Sigmoid colon (tissue), 7 donors: ENCODE data around the gene TBC1D10A. TPM values are rescaled to one million over a fixed set of nuclear protein-coding genes. Genes with fewer than 3 reads are reported as not detected.
A peak's percentile ranks its signal among the peaks of the same experiment; 100 is the strongest.

Source experiments
- DNase-seq: peaks from one replicate; pipeline ENCODE4 v3.0.0-alpha.2; 2019
- H3K27ac ChIP-seq, 4 donors: fragments of 200-600 bp; sonication (generic); one replicate each; pipeline ENCODE4 v1.5.1; 2016 to 2019; ENCODE audit warnings: mild to moderate bottlenecking in 1 of 4
- H3K27me3 ChIP-seq, 3 donors: fragments of 200-600 bp; sonication (generic); one replicate each; pipeline ENCODE4 v1.5.1; 2019; ENCODE audit warnings: mild to moderate bottlenecking in 1 of 3
- H3K36me3 ChIP-seq, 4 donors: fragments of 200-600 bp; sonication (generic); one replicate each; pipeline ENCODE4 v1.5.1; 2016 to 2019
- H3K4me1 ChIP-seq, 4 donors: fragments of 200-600 bp; sonication (generic); one replicate each; pipeline ENCODE4 v1.5.1; 2017 to 2019
- H3K4me3 ChIP-seq, 4 donors: fragments of 200-600 bp; sonication (generic); one replicate each; pipeline ENCODE4 v1.5.1; 2017 to 2019; ENCODE audit warnings: mild to moderate bottlenecking in 2 of 4, moderate library complexity in 1 of 4
- H3K9me3 ChIP-seq, 4 donors: fragments of 200-600 bp in 3 of 4; sonication (generic) in 3 of 4; one replicate each; pipeline versions ENCODE4 v1.5.1 to v1.6.1; 2013 to 2019
- EP300 ChIP-seq, 4 donors: sonication (generic); formaldehyde crosslinking; IDR thresholded peaks; one replicate each; pipeline ENCODE4 v1.6.1; 2017; ENCODE audit warnings: antibody characterized with exemption in 4 of 4
- POLR2A ChIP-seq, 2 donors: fragments of 450-650 bp; IDR thresholded peaks; one replicate each; pipeline ENCODE4 v1.6.1; 2016; ENCODE audit warnings: antibody characterized with exemption in 2 of 2, mild to moderate bottlenecking in 2 of 2, moderate library complexity in 2 of 2
- POLR2AphosphoS5 ChIP-seq, 4 donors: sonication (generic); formaldehyde crosslinking; IDR thresholded peaks; one replicate each; pipeline ENCODE4 v1.6.1; 2017; ENCODE audit warnings: antibody characterized with exemption in 4 of 4
- WGBS, 2 donors: extraction: QIAGEN DNeasy Blood & Tissue Kit; methylation state at CpG; one replicate each; pipeline ENCODE4 v1.1.7; 2013; 5-methylcytosine and 5-hydroxymethylcytosine counted together
- intact Hi-C: fragments of 100-400 bp; cut with DNase I; formaldehyde crosslinking; loops from one replicate; pipeline ENCODE4 v1.15.1; 2023
- polyA plus RNA-seq, 3 donors: library from polyadenylated mRNA; stranded (reverse); fragments of 200-250 nt; gene quantifications; one replicate each; pipeline ENCODE4 v1.2.3, GENCODE V29; 2013
- total RNA-seq, 4 donors: library from RNA; depleted of rRNA; stranded (reverse); fragments of >200 nt; gene quantifications; one replicate each; pipeline ENCODE4 v1.1.0, GENCODE V29; 2016
- TF ChIP-seq, protein P1 (sequence below), 4 experiments: fragments of 450-650 bp in 3 of 4; fragments of 200-600 bp in 1 of 4; IDR thresholded peaks; one replicate each; pipeline ENCODE4 v1.5.1; 2016 to 2019; ENCODE audit warnings: antibody characterized with exemption in 4 of 4, mild to moderate bottlenecking in 3 of 4, moderate library complexity in 2 of 4
- donor health status: healthy with polysubstance abuse.
- donor health status: Bipolar disorder and iron deficiency.
- donor health status: healthy.

The TBC1D10A gene
- total and polyA plus RNA-seq, 7 donors, result 12.5 to 35.4 (median 29.1) TPM

- peak overlapping the region in 2 of 4 donors; percentile 9 to 29 for H3K27ac ChIP-seq
- H3K4me1 ChIP-seq, result peaks cover 0 to 18% (median 15%) of the 10 kb centered on the region in 4 donors
- WGBS, 2 donors, result 37 to 55% methylated on average over 15 of the region's 15 CpGs
- DNase-seq, result no peak
- intact Hi-C loops, result loop anchor here (5.0 kb wide), 1 partner anchor 48 kb away; no protein-coding TSS in a partner anchor
- no peaks in the 10 kb centered on the region for H3K36me3 ChIP-seq
- TF ChIP-seq POLR2A (IDR thresholded peaks at IDR 0.05), result no peak
- no peak for TF ChIP-seq EP300 (IDR thresholded peaks at IDR 0.05)
- TF ChIP-seq POLR2AphosphoS5 (IDR thresholded peaks at IDR 0.05), result no peak
- TF ChIP-seq, protein P1, sequence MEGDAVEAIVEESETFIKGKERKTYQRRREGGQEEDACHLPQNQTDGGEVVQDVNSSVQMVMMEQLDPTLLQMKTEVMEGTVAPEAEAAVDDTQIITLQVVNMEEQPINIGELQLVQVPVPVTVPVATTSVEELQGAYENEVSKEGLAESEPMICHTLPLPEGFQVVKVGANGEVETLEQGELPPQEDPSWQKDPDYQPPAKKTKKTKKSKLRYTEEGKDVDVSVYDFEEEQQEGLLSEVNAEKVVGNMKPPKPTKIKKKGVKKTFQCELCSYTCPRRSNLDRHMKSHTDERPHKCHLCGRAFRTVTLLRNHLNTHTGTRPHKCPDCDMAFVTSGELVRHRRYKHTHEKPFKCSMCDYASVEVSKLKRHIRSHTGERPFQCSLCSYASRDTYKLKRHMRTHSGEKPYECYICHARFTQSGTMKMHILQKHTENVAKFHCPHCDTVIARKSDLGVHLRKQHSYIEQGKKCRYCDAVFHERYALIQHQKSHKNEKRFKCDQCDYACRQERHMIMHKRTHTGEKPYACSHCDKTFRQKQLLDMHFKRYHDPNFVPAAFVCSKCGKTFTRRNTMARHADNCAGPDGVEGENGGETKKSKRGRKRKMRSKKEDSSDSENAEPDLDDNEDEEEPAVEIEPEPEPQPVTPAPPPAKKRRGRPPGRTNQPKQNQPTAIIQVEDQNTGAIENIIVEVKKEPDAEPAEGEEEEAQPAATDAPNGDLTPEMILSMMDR (IDR thresholded peaks at IDR 0.05), result no peak
- H3K4me3 ChIP-seq, result peak overlapping the region in 3 of 4 donors; percentile 40 to 50 (median 47)
- peaks cover 5 to 54% (median 24%) of the 10 kb centered on the region in 3 donors for H3K27me3 ChIP-seq
- H3K9me3 ChIP-seq, result no peaks in the 10 kb centered on the region
Observed at GRCh38 chr22:30245181-30245984, 81.4 kb downstream of the TBC1D10A start.

DNA sequence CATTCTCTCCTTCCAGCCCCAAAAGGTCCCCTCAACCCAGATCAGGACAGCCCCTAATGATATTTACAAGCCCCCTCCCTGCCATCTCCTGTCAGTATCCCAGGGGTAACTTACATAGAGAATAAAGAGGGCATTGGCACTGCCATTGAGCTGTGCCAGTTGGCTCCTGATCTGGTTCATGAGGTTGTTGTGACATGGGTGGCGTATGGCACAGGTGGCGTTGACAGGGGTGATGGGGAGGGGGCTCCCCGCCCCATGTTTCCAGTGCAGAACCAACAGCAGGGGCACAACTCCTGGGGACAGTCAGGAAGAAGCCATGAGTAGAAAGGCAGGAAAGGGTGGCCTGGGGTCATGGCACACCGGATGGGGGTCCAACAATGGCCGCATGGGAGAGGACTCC lies 82.1 kb downstream of the TBC1D10A start:
- WGBS, 2 donors, result 95% methylated on average over 5 of the region's 5 CpGs
- Histone ChIP-seq H3K27me3 (peaks cover 5 to 52% (median 24%) of the 10 kb centered on the region in 3 donors), H3K4me1 (peaks cover 0 to 15% (median 15%) of the 10 kb centered on the region in 4 donors), H3K9me3 (no peaks in the 10 kb centered on the region), H3K36me3 (no peaks in the 10 kb centered on the region), H3K27ac (no peak overlapping the region), H3K4me3 (no peak overlapping the region)
- no peak for DNase-seq
- no peak for TF ChIP-seq POLR2A (IDR thresholded peaks at IDR 0.05)
- TF ChIP-seq POLR2AphosphoS5 (IDR thresholded peaks at IDR 0.05), result no peak
- TF ChIP-seq, protein P1 (IDR thresholded peaks at IDR 0.05), result no peak
- TF ChIP-seq EP300 (IDR thresholded peaks at IDR 0.05), result no peak
- intact Hi-C loops, result loop anchor here (5.0 kb wide), 1 partner anchor 47 kb away; no protein-coding TSS in a partner anchor

DNA sequence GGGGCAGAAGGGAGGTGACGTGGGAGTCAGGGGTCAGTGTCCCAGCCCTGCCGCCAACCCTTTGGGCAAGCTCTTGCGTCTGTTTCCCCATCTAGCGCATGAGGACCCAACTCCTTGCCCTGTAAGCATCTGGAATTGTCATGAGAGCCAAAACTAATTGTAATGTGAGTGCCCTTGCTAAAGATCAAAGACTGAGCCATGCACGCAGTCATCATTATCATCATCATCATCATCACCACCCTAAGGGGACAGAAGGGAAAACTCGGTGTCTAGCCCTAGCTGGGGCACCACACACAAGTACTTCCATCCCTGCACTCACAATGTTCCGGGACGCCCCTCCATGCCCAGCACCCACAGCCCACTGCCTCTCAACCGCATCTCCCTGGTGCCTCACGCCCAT lies 82.7 kb downstream of the TBC1D10A start:
- intact Hi-C loops, result no loop called here
- TF ChIP-seq EP300 (IDR thresholded peaks at IDR 0.05) (no peak), POLR2A (IDR thresholded peaks at IDR 0.05) (no peak), POLR2AphosphoS5 (IDR thresholded peaks at IDR 0.05) (no peak)
- TF ChIP-seq, protein P1 (IDR thresholded peaks at IDR 0.05), result no peak
- no peak overlapping the region for H3K4me3 ChIP-seq
- no peak overlapping the region for H3K27ac ChIP-seq
- peaks cover 0 to 15% (median 15%) of the 10 kb centered on the region in 4 donors for H3K4me1 ChIP-seq
- no peaks in the 10 kb centered on the region for H3K9me3 ChIP-seq
- no peak for DNase-seq
- H3K36me3 ChIP-seq, result no peaks in the 10 kb centered on the region
- H3K27me3 ChIP-seq, result peaks cover 5 to 46% (median 24%) of the 10 kb centered on the region in 3 donors
- WGBS, 2 donors, result 92 to 94% methylated on average over 10 of the region's 10 CpGs

DNA sequence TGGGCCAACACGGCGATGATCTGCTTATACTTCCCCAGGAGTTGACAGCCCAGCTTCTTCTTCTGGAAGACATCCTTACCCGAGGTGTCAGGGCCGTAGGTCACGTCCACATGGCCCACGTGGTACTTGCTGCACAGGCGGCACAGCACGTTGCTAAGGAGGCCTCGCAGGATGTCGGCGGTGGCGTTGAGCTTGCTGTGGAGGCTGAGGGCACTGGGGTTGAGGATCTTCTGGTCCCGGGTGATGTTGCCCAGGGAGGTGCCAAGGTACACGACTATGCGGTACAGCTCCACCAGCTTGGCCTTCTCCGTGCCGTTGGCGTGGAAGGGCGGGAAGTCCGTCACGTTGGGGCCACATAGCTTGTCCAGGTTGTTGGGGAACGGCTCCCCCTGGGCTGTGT lies 83.1 kb downstream of the TBC1D10A start:
- Histone ChIP-seq H3K4me1 (peaks cover 0 to 15% (median 15%) of the 10 kb centered on the region in 4 donors), H3K27ac (no peak overlapping the region), H3K9me3 (no peaks in the 10 kb centered on the region), H3K36me3 (no peaks in the 10 kb centered on the region), H3K27me3 (peaks cover 5 to 43% (median 24%) of the 10 kb centered on the region in 3 donors), H3K4me3 (no peak overlapping the region)
- intact Hi-C loops, result no loop called here
- no peak for DNase-seq
- WGBS, 2 donors, result 91 to 94% methylated on average over 22 of the region's 22 CpGs
- TF ChIP-seq POLR2A (IDR thresholded peaks at IDR 0.05) (no peak), EP300 (IDR thresholded peaks at IDR 0.05) (no peak), POLR2AphosphoS5 (IDR thresholded peaks at IDR 0.05) (no peak)
- TF ChIP-seq, protein P1 (IDR thresholded peaks at IDR 0.05), result no peak

Other genes with a start within 250 kb of the TBC1D10A start
- gene HORMAD2, start 246.5 kb downstream of the TBC1D10A start, total RNA-seq, result not detected
- gene HORMAD2, start 246.5 kb downstream of the TBC1D10A start, polyA plus RNA-seq, result not detected
- 1 to 10 TPM in 1 of 4 donors, under 1 TPM in 3; 0.28 to 5.8 (median 0.34) TPM for gene LIF, start 80.2 kb downstream of the TBC1D10A start, total RNA-seq
- gene LIF, start 80.2 kb downstream of the TBC1D10A start, polyA plus RNA-seq, result 10 to 100 TPM in 1 of 3 donors, 1 to 10 TPM in 2; 1.6 to 10.3 (median 1.8) TPM
- gene OSM, start 60.1 kb downstream of the TBC1D10A start, total RNA-seq, result 10 to 100 TPM in 1 of 4 donors, 1 to 10 TPM in 1, under 1 TPM in 2; 0.71 to 12.8 (median 3.5) TPM
- 1 to 10 TPM in 2 of 3 donors, under 1 TPM in 1; 0.60 to 9.9 (median 1.5) TPM for gene OSM, start 60.1 kb downstream of the TBC1D10A start, polyA plus RNA-seq
- gene CASTOR1, start 37.4 kb downstream of the TBC1D10A start, total RNA-seq, result 10 to 100 TPM in 2 of 4 donors, 1 to 10 TPM in 2; 5.3 to 15.0 (median 10.8) TPM
- gene CASTOR1, start 37.4 kb downstream of the TBC1D10A start, polyA plus RNA-seq, result 1 to 10 TPM in 2 of 3 donors, not detected in 1; 6.4 to 8.4 TPM
- 10 to 100 TPM; 24.2 to 61.5 (median 33.5) TPM for gene SF3A1, start 30.0 kb upstream of the TBC1D10A start, total RNA-seq
- 10 to 100 TPM; 17.4 to 41.2 (median 21.3) TPM for gene SF3A1, start 30.0 kb upstream of the TBC1D10A start, polyA plus RNA-seq
- 1 to 10 TPM in 3 of 4 donors, under 1 TPM in 1; 0.83 to 2.0 (median 1.7) TPM for gene CCDC157, start 30.1 kb upstream of the TBC1D10A start, total RNA-seq
- 1 to 10 TPM; 1.2 to 1.8 (median 1.6) TPM for gene CCDC157, start 30.1 kb upstream of the TBC1D10A start, polyA plus RNA-seq
- gene RNF215, start 60.5 kb upstream of the TBC1D10A start, total RNA-seq, result 10 to 100 TPM; 12.2 to 21.6 (median 13.0) TPM
- gene RNF215, start 60.5 kb upstream of the TBC1D10A start, polyA plus RNA-seq, result 1 to 10 TPM in 2 of 3 donors, under 1 TPM in 1; 0.92 to 7.1 (median 1.8) TPM
- 10 to 100 TPM in 2 of 4 donors, 1 to 10 TPM in 2; 4.7 to 12.1 (median 7.8) TPM for gene SEC14L2, start 70.1 kb upstream of the TBC1D10A start, total RNA-seq
- 1 to 10 TPM; 2.4 to 6.3 (median 5.5) TPM for gene SEC14L2, start 70.1 kb upstream of the TBC1D10A start, polyA plus RNA-seq
- gene MTFP1, start 98.8 kb upstream of the TBC1D10A start, total RNA-seq, result 1 to 10 TPM; 2.9 to 7.1 (median 4.8) TPM
- 10 to 100 TPM; 21.0 to 38.5 (median 31.2) TPM for gene MTFP1, start 98.8 kb upstream of the TBC1D10A start, polyA plus RNA-seq
- not detected for gene SEC14L3, start 145.1 kb upstream of the TBC1D10A start, total RNA-seq
- gene SEC14L3, start 145.1 kb upstream of the TBC1D10A start, polyA plus RNA-seq, result under 1 TPM in 1 of 3 donors, not detected in 2; 0.23 TPM
- not detected for gene SEC14L4, start 178.8 kb upstream of the TBC1D10A start, total RNA-seq
- under 1 TPM in 1 of 3 donors, not detected in 2; 0.04 TPM for gene SEC14L4, start 178.8 kb upstream of the TBC1D10A start, polyA plus RNA-seq
- gene SEC14L6, start 219.8 kb upstream of the TBC1D10A start, total RNA-seq, result 1 to 10 TPM in 1 of 4 donors, under 1 TPM in 2, not detected in 1; 0.41 to 4.3 (median 0.83) TPM
- gene SEC14L6, start 219.8 kb upstream of the TBC1D10A start, polyA plus RNA-seq, result under 1 TPM in 1 of 3 donors, not detected in 2; 0.10 TPM
- gene GAL3ST1, start 247.7 kb upstream of the TBC1D10A start, total RNA-seq, result 1 to 10 TPM in 2 of 4 donors, under 1 TPM in 2; 0.68 to 2.8 (median 1.5) TPM
- 10 to 100 TPM in 1 of 3 donors, 1 to 10 TPM in 2; 3.6 to 10.2 (median 5.8) TPM for gene GAL3ST1, start 247.7 kb upstream of the TBC1D10A start, polyA plus RNA-seq